OCI-LY1 (cell line): ENCODE results near the gene DSTYK.

Source experiments
- CTCF ChIP-seq: fragments of 200-600 bp; sonication (generic), shearing (Covaris generic); IDR thresholded peaks from 2 replicates; pipeline ENCODE4 v1.5.1; 2017; ENCODE audit warnings: mild to moderate bottlenecking, antibody characterized with exemption, low read length, moderate library complexity, mixed read lengths
- EZH2 ChIP-seq: fragments of 200-600 bp; sonication (generic), shearing (Covaris generic); IDR thresholded peaks from 2 replicates; pipeline ENCODE4 v1.8.0; 2017; ENCODE audit warnings: borderline replicate concordance, mixed run types, mild to moderate bottlenecking, antibody characterized with exemption, low read length, moderate library complexity, mixed read lengths

- TF ChIP-seq CTCF (no peak), EZH2 (no peak)
These were observed 86.8 kb downstream of the DSTYK start for GRCh38 chr1:205124726-205125125.
